K562 (cell line): ENCODE measurements around the gene IRF2. TPM values are rescaled to one million over a fixed set of nuclear protein-coding genes. Genes with fewer than 3 reads are reported as not detected.

Experiments used
- CREB5 ChIP-seq: fragments of 250-450 bp; sonication (Bioruptor Pico); IDR thresholded peaks from 2 replicates; pipeline ENCODE4 v1.5.0; 2020; ENCODE audit warnings: mild to moderate bottlenecking
- HBP1 ChIP-seq: fragments of 450-650 bp; formaldehyde crosslinking; IDR thresholded peaks from 2 replicates; pipeline ENCODE4 v1.4.0; 2022; ENCODE audit warnings: missing genetic modification characterization
- MAX ChIP-seq: sonication (generic); formaldehyde crosslinking; IDR thresholded peaks from 2 replicates; pipeline ENCODE4 v1.9.0; 2022; ENCODE audit warnings: mild to moderate bottlenecking, missing genetic modification reagents
- MNT ChIP-seq, 2 experiments: fragments of 450-650 bp; conservative IDR thresholded peaks; 2 replicates each; pipeline ENCODE4 v1.6.1; 2017; ENCODE audit warnings: mild to moderate bottlenecking in 2 of 2, moderate library complexity in 2 of 2
- ZFP91 ChIP-seq: sonication (generic); formaldehyde crosslinking; IDR thresholded peaks from 2 replicates; pipeline ENCODE4 v1.8.0; 2022; ENCODE audit warnings: mild to moderate bottlenecking, missing genetic modification reagents
- polyA plus RNA-seq, 8 experiments: library from polyadenylated mRNA; depleted of rRNA in 4 of 8; stranded (reverse) in 5 of 8; unstranded in 3 of 8; fragments of >200 nt; fragmentation: Nextera tagmentation in 2 of 8; fragmentation: Illumina TruSeq in 1 of 8; extraction: Ambion mirVana in 2 of 8; extraction: Trizol in 1 of 8; gene quantifications; 2 replicates each; pipeline versions ENCODE4 v1.2.1 to v1.2.3, GENCODE V29; 2011 to 2014; ENCODE audit warnings: inconsistent platforms in 1 of 8, missing spikeins in 1 of 8
- total RNA-seq, 7 experiments: library from RNA; depleted of rRNA in 6 of 7; stranded (reverse); fragments of >200 nt in 6 of 7; fragmentation: Illumina TruSeq in 2 of 7; extraction: Trizol in 2 of 7; gene quantifications; 2 replicates each; pipeline versions ENCODE4 v1.2.1 to v1.2.3, GENCODE V29; 2011 to 2021; ENCODE audit warnings: low replicate concordance in 1 of 7

The IRF2 gene
- total and polyA plus RNA-seq, 9 of the 15 experiments (the other 6 are each of a cell fraction or from before 2014, with no cell fraction given), result 7.1 to 17.1 (median 11.3) TPM

GRCh38 chr4:184472614-184473498 is 1.5 kb downstream of the IRF2 start (continued):
- TF ChIP-seq MNT (conservative IDR thresholded peaks at IDR 0.05) (0 out of 4 replicates have a peak, but pooled peaks of 1 of the 2 experiments have one; percentile 45), HBP1 (no peak), CREB5 (no peak), MAX (peak; percentile 15; the same call in 1 of the 2 replicates), ZFP91 (CRISPR knock-in tag) (0 out of 2 replicates have a peak, but pooled peaks have one; percentile 37)
